GM23248 (cell line): ENCODE data around the gene FAM227A.

Experiments used
- EZH2 ChIP-seq: fragments of 200-600 bp; sonication (generic); IDR thresholded peaks from 2 replicates; pipeline ENCODE4 v1.6.1; 2018; ENCODE audit warnings: antibody characterized with exemption, mild to moderate bottlenecking; ENCODE audit not compliant: insufficient read depth, poor library complexity, severe bottlenecking
- EZH2phosphoT487 ChIP-seq: fragments of 200-600 bp; sonication (generic); IDR thresholded peaks from 2 replicates; pipeline ENCODE4 v1.6.1; 2018; ENCODE audit warnings: antibody characterized with exemption, moderate library complexity, mild to moderate bottlenecking, low read depth; ENCODE audit not compliant: insufficient read depth

DNA sequence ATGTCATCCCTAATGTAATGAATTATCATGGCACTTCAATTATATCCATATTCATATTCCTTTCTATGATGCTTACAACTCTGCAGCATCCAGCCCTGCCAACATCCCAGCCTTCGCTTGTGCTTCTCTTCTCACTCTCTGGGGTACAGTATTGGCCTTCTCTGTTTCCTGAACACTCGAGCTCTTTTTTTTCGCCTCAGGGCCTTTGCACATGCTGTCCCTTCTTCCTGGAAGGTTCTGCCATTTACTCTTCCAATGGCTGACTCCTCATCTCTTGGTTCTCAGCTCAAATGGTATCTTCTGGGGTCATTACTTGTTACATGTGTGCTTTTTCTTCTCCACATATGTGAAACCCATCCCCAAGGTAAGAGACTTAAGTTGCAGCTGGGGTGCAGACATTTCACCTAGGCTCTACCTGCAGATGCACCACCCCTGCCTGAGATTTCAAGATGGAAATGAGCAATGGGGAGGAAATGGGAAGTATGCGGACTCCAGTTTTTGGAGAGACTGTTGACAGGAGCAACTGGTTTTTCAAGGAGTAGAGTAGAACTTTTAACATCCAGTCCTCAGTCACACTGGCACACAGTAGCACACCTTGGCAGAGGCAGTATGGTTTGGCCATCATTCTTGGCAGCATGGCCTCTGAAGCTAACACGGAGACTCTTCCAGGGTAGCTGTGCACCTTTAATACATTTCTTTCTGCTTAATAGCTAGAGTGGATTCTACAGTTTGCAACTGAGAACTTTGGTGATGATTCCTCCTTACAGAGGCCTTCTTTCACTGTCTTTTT, 43.8 kb downstream of the FAM227A start:
- TF ChIP-seq EZH2phosphoT487 (no peak), EZH2 (no peak)
